Lower leg skin (tissue), 4 donors: ENCODE measurements around the gene RTCA. TPM values are rescaled to one million over a fixed set of nuclear protein-coding genes. Genes with fewer than 3 reads are reported as not detected.

Experiments
- DNase-seq, 2 donors: peaks; one replicate each; pipeline ENCODE4 v3.0.0-alpha.2; 2019; ENCODE audit warnings: low spot score in 2 of 2
- H3K4me3 ChIP-seq: fragments of 200-600 bp; sonication (generic); 2 replicates; pipeline ENCODE4 v1.5.1; 2017; ENCODE audit warnings: mild to moderate bottlenecking, low read depth; ENCODE audit not compliant: poor library complexity, severe bottlenecking
- POLR2A ChIP-seq, 2 donors: fragments of 450-650 bp; IDR thresholded peaks; one replicate each; pipeline ENCODE4 v1.6.1; 2016 to 2017; ENCODE audit warnings: antibody characterized with exemption in 2 of 2, mild to moderate bottlenecking in 1 of 2, moderate library complexity in 1 of 2
- WGBS, 2 donors: methylation state at CpG; one replicate each; pipeline ENCODE4 v1.1.5; 2018; 5-methylcytosine and 5-hydroxymethylcytosine counted together
- intact Hi-C: fragments of 100-400 bp; cut with DNase I; formaldehyde crosslinking; loops from one replicate; pipeline ENCODE4 v1.15.0; 2023; ENCODE audit warnings: low total_unique reads
- total RNA-seq, 4 donors: library from RNA; depleted of rRNA; stranded (reverse); fragments of >200 nt; gene quantifications; one replicate each; pipeline ENCODE4 v1.1.0, GENCODE V29; 2016
- TF ChIP-seq, protein P1 (sequence below), 3 donors: fragments of 450-650 bp; IDR thresholded peaks; one replicate each; pipeline ENCODE4 v1.5.1; 2016; ENCODE audit warnings: antibody characterized with exemption in 3 of 3, mild to moderate bottlenecking in 3 of 3, moderate library complexity in 2 of 3

RTCA gene
- total RNA-seq, 4 donors from 2014 or later = 13.0 to 26.6 (median 17.1) TPM

DNA sequence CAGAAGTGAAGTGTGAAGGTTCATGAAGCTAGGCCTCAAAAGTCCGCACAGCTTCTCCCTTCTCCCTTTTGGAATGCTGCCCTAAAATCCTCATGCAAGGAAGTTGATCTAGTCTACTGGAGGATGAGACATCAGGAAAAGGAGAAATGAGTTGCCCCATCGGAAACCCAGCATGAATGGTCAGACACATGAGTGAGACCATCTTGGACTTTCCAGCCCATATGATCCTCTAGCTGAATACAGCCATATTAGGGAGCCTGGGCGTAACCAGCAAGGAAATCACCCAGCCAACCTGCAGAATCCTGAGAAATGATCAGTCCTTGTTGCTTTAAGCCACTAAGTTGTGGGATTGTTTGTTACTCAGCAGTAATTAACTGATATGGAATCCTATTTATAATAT is 28.9 kb upstream of the RTCA start:
- no peak for DNase-seq
- intact Hi-C loops = no loop called here
- 89 to 98% methylated on average over 3 of the region's 3 CpGs for WGBS, 2 donors
- no peak for TF ChIP-seq POLR2A (IDR thresholded peaks at IDR 0.05)
- TF ChIP-seq, protein P1, sequence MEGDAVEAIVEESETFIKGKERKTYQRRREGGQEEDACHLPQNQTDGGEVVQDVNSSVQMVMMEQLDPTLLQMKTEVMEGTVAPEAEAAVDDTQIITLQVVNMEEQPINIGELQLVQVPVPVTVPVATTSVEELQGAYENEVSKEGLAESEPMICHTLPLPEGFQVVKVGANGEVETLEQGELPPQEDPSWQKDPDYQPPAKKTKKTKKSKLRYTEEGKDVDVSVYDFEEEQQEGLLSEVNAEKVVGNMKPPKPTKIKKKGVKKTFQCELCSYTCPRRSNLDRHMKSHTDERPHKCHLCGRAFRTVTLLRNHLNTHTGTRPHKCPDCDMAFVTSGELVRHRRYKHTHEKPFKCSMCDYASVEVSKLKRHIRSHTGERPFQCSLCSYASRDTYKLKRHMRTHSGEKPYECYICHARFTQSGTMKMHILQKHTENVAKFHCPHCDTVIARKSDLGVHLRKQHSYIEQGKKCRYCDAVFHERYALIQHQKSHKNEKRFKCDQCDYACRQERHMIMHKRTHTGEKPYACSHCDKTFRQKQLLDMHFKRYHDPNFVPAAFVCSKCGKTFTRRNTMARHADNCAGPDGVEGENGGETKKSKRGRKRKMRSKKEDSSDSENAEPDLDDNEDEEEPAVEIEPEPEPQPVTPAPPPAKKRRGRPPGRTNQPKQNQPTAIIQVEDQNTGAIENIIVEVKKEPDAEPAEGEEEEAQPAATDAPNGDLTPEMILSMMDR (IDR thresholded peaks at IDR 0.05) = no peak
- H3K4me3 ChIP-seq = no peak overlapping the region

DNA sequence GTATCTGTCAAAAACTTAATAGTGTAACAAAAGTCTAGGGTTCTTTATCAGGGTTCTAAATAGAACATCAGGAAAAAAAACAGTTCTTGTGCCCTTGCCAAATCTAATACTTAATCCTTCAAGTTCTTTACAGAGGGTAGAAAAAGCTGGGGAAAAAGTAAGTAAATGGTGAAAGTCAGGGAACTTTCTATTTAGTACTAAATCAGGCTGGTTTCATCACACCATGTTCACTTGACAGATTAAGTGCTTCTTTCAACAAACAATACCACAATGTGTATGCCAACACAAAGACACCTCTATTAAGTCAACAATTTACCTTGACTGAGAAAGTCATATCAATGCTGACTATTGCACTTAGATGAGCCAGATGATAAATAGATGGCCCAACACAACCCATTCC is 26.1 kb upstream of the RTCA start:
- H3K4me3 ChIP-seq = no peak overlapping the region
- TF ChIP-seq, protein P1 (IDR thresholded peaks at IDR 0.05) = no peak
- no peak for TF ChIP-seq POLR2A (IDR thresholded peaks at IDR 0.05)
- intact Hi-C loops = no loop called here
- DNase-seq = no peak

DNA sequence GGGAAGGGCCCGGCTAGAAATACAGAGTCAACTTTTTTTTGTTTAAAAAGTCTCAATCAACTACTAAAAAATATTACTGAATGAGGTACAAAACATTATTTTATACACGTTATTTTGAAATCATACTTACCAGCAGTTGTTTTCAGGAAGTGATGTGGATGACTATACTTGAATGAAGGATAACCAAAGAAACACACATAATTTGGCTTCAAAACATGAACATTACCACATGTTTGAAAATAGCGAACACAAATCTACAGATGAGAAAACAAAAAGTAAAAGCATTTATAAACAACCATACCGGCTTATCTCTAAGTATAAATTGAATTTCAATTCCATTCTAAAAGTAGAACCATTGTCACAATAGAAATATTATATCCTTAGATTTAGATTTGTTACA is 25.4 kb upstream of the RTCA start:
- no peak overlapping the region for H3K4me3 ChIP-seq
- TF ChIP-seq POLR2A (IDR thresholded peaks at IDR 0.05) = no peak
- TF ChIP-seq, protein P1 (IDR thresholded peaks at IDR 0.05) = no peak
- DNase-seq = no peak
- 86 to 90% methylated on average over 4 of the region's 4 CpGs for WGBS, 2 donors
- intact Hi-C loops = no loop called here

DNA sequence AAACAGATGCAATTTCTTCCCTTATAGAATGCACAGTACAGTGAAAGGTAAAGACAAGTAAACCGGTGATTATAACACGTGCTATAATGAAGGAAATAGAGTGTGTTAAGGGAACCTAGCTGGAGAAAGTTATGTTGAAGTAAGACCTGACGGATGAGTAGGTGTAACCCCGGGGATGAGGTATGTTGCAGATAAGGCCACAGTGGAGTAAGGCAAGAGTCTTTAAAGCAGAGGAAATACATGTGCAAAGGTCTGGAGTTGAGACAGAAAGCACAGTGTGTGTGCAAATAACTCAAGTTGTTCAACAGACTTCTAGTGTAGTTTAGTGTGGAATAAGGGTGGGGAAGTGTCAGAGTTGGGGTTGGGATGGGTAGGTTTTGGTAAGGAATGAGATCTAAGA is 19.3 kb upstream of the RTCA start:
- H3K4me3 ChIP-seq = no peak overlapping the region
- WGBS, 2 donors = 78 to 82% methylated on average over 4 of the region's 4 CpGs
- no peak for DNase-seq
- intact Hi-C loops = no loop called here
- TF ChIP-seq, protein P1 (IDR thresholded peaks at IDR 0.05) = no peak
- TF ChIP-seq POLR2A (IDR thresholded peaks at IDR 0.05) = no peak

DNA sequence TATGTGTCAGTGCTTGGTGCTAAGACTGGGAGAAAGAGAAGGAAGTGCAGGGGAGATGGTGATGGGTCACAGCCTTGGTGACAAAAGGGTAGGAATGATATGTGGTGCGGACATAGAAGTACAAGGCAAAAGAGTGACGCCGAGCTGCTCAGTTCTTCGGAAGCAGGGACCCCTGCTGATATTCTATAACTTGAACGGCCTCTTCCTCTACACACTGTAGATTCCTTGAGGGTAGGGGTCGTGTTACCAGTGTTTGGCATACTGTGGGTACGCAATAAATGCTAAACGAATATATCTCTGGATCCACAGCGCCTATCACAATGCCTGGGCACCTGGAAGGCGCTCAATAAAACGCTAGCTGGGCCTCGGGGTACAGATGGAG is 16.9 kb upstream of the RTCA start:
- intact Hi-C loops = no loop called here
- DNase-seq = no peak
- WGBS, 2 donors = 1 to 2% methylated on average over 10 to 12 of the region's 12 CpGs
- peak overlapping the region; percentile 67 for H3K4me3 ChIP-seq
- TF ChIP-seq POLR2A (IDR thresholded peaks at IDR 0.05) = no peak
- TF ChIP-seq, protein P1 (IDR thresholded peaks at IDR 0.05) = no peak

DNA sequence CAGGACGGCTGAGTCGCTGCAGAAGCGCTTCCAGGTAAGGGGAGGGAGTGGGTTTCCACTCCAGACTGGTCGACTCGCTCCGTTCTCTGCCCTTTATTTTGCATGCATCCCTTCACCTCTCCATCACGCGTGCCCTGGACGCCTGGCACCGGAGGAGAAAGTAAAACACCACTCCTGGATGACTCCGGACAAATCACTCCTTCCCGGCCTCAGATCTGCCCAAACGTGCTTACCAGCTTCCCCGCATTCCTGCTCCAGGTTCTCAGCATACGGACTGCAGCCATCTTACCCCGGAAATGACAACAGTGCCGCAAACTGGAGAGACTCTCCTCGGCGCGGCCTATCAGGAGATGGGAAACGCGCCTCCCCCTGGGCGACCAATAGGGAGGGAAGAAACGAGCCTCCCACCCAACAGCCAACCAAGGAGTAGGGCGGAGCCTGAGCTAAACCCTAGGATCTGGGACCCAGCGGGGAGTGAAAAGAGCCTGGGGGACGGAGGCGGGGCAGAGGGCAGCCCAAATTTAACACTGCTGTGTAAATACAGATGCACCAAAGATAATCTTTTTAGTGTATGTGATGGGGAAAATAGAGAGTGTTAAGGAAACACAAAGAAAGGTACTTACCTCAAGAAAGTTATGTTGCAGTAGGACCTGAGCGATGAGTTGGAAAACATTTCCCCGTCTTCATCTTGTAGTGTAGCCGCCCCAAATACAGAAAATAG is 16.3 kb upstream of the RTCA start, which contains the start of gene DBT:
DBT (minus strand) TSS at position 298 of the 721 bp plus-strand sequence; CDS start at position 284, 14 bp downstream.
- 0% methylated on average over 31 of the region's 31 CpGs for WGBS, 2 donors
- TF ChIP-seq POLR2A (IDR thresholded peaks at IDR 0.05) = no peak
- TF ChIP-seq, protein P1 (IDR thresholded peaks at IDR 0.05) = peak in 1 of 3 donors; percentile 17
- intact Hi-C loops = no loop called here
- H3K4me3 ChIP-seq = peak within 1 kb of the TSS; percentile 67
- DNase-seq = peak; percentile 97 to 99
